Sigmoid colon (tissue), 7 donors: ENCODE data around the gene ATP9A. TPM values are rescaled to one million over a fixed set of nuclear protein-coding genes. Genes with fewer than 3 reads are reported as not detected.

Source experiments
- DNase-seq: peaks from one replicate; pipeline ENCODE4 v3.0.0-alpha.2; 2019
- H3K27ac ChIP-seq, 4 donors: fragments of 200-600 bp; sonication (generic); one replicate each; pipeline ENCODE4 v1.5.1; 2016 to 2019; ENCODE audit warnings: mild to moderate bottlenecking in 1 of 4
- H3K27me3 ChIP-seq, 3 donors: fragments of 200-600 bp; sonication (generic); one replicate each; pipeline ENCODE4 v1.5.1; 2019; ENCODE audit warnings: mild to moderate bottlenecking in 1 of 3
- H3K36me3 ChIP-seq, 4 donors: fragments of 200-600 bp; sonication (generic); one replicate each; pipeline ENCODE4 v1.5.1; 2016 to 2019
- H3K4me1 ChIP-seq, 4 donors: fragments of 200-600 bp; sonication (generic); one replicate each; pipeline ENCODE4 v1.5.1; 2017 to 2019
- H3K4me3 ChIP-seq, 4 donors: fragments of 200-600 bp; sonication (generic); one replicate each; pipeline ENCODE4 v1.5.1; 2017 to 2019; ENCODE audit warnings: mild to moderate bottlenecking in 2 of 4, moderate library complexity in 1 of 4
- H3K9me3 ChIP-seq, 4 donors: fragments of 200-600 bp in 3 of 4; sonication (generic) in 3 of 4; one replicate each; pipeline versions ENCODE4 v1.5.1 to v1.6.1; 2013 to 2019
- CTCF ChIP-seq, 4 experiments: fragments of 450-650 bp in 3 of 4; fragments of 200-600 bp in 1 of 4; IDR thresholded peaks; one replicate each; pipeline ENCODE4 v1.5.1; 2016 to 2019; ENCODE audit warnings: antibody characterized with exemption in 4 of 4, mild to moderate bottlenecking in 3 of 4, moderate library complexity in 2 of 4
- EP300 ChIP-seq, 4 donors: sonication (generic); formaldehyde crosslinking; IDR thresholded peaks; one replicate each; pipeline ENCODE4 v1.6.1; 2017; ENCODE audit warnings: antibody characterized with exemption in 4 of 4
- POLR2A ChIP-seq, 2 donors: fragments of 450-650 bp; IDR thresholded peaks; one replicate each; pipeline ENCODE4 v1.6.1; 2016; ENCODE audit warnings: antibody characterized with exemption in 2 of 2, mild to moderate bottlenecking in 2 of 2, moderate library complexity in 2 of 2
- POLR2AphosphoS5 ChIP-seq, 4 donors: sonication (generic); formaldehyde crosslinking; IDR thresholded peaks; one replicate each; pipeline ENCODE4 v1.6.1; 2017; ENCODE audit warnings: antibody characterized with exemption in 4 of 4
- WGBS, 2 donors: extraction: QIAGEN DNeasy Blood & Tissue Kit; methylation state at CpG; one replicate each; pipeline ENCODE4 v1.1.7; 2013; 5-methylcytosine and 5-hydroxymethylcytosine counted together
- intact Hi-C: fragments of 100-400 bp; cut with DNase I; formaldehyde crosslinking; loops from one replicate; pipeline ENCODE4 v1.15.1; 2023
- polyA plus RNA-seq, 3 donors: library from polyadenylated mRNA; stranded (reverse); fragments of 200-250 nt; gene quantifications; one replicate each; pipeline ENCODE4 v1.2.3, GENCODE V29; 2013
- total RNA-seq, 4 donors: library from RNA; depleted of rRNA; stranded (reverse); fragments of >200 nt; gene quantifications; one replicate each; pipeline ENCODE4 v1.1.0, GENCODE V29; 2016
- donor health status: healthy with polysubstance abuse.
- donor health status: Bipolar disorder and iron deficiency.
- donor health status: healthy.

The ATP9A gene
- total and polyA plus RNA-seq, 7 donors = 4.2 to 34.8 (median 31.0) TPM

- intact Hi-C loops = no loop called here
- no peak for DNase-seq
- H3K9me3 ChIP-seq = no peaks in the 10 kb centered on the region
- no peak overlapping the region for H3K27ac ChIP-seq
- WGBS, 2 donors = 81 to 85% methylated on average over 1 to 2 of the region's 2 CpGs
- no peaks in the 10 kb centered on the region for H3K4me1 ChIP-seq
- no peak for TF ChIP-seq CTCF (IDR thresholded peaks at IDR 0.05)
- no peak for TF ChIP-seq POLR2AphosphoS5 (IDR thresholded peaks at IDR 0.05)
- TF ChIP-seq POLR2A (IDR thresholded peaks at IDR 0.05) = no peak
- TF ChIP-seq EP300 (IDR thresholded peaks at IDR 0.05) = no peak
- peaks cover 4 to 61% (median 13%) of the 10 kb centered on the region in 4 donors for H3K36me3 ChIP-seq
- no peaks in the 10 kb centered on the region for H3K27me3 ChIP-seq
- no peak overlapping the region for H3K4me3 ChIP-seq
These were observed 161.0 kb downstream of the ATP9A start for GRCh38 chr20:51607170-51607569.

GRCh38 chr20:51604851-51605250, 163.3 kb downstream of the ATP9A start:
- intact Hi-C loops = no loop called here
- H3K4me3 ChIP-seq = no peak overlapping the region
- no peak overlapping the region for H3K27ac ChIP-seq
- no peaks in the 10 kb centered on the region for H3K9me3 ChIP-seq
- peaks cover 7 to 59% (median 19%) of the 10 kb centered on the region in 4 donors for H3K36me3 ChIP-seq
- WGBS, 2 donors = 95% methylated on average over 14 of the region's 14 CpGs
- no peaks in the 10 kb centered on the region for H3K4me1 ChIP-seq
- H3K27me3 ChIP-seq = no peaks in the 10 kb centered on the region
- DNase-seq = no peak
- no peak for TF ChIP-seq POLR2AphosphoS5 (IDR thresholded peaks at IDR 0.05)
- no peak for TF ChIP-seq POLR2A (IDR thresholded peaks at IDR 0.05)
- no peak for TF ChIP-seq EP300 (IDR thresholded peaks at IDR 0.05)

- Histone ChIP-seq H3K36me3 (peaks cover 7 to 49% (median 21%) of the 10 kb centered on the region in 4 donors), H3K27me3 (no peaks in the 10 kb centered on the region), H3K9me3 (no peaks in the 10 kb centered on the region), H3K4me1 (no peaks in the 10 kb centered on the region), H3K27ac (no peak overlapping the region), H3K4me3 (no peak overlapping the region)
- DNase-seq = no peak
- 86 to 87% methylated on average over 5 of the region's 5 CpGs for whole genome bisulfite sequencing, 2 donors
- intact Hi-C loops = no loop called here
- TF ChIP-seq CTCF (IDR thresholded peaks at IDR 0.05) = no peak
- no peak for TF ChIP-seq EP300 (IDR thresholded peaks at IDR 0.05)
- TF ChIP-seq POLR2AphosphoS5 (IDR thresholded peaks at IDR 0.05) = no peak
- TF ChIP-seq POLR2A (IDR thresholded peaks at IDR 0.05) = no peak
These were observed 166.1 kb downstream of the ATP9A start for GRCh38 chr20:51602131-51602530.

- DNase-seq = no peak
- no peak overlapping the region for H3K4me3 ChIP-seq
- TF ChIP-seq POLR2AphosphoS5 (IDR thresholded peaks at IDR 0.05) (no peak), CTCF (IDR thresholded peaks at IDR 0.05) (no peak), POLR2A (IDR thresholded peaks at IDR 0.05) (no peak), EP300 (IDR thresholded peaks at IDR 0.05) (no peak)
- intact Hi-C loops = no loop called here
- H3K4me1 ChIP-seq = no peaks in the 10 kb centered on the region
- H3K27me3 ChIP-seq = no peaks in the 10 kb centered on the region
- peaks cover 7 to 45% (median 21%) of the 10 kb centered on the region in 4 donors for H3K36me3 ChIP-seq
- no peaks in the 10 kb centered on the region for H3K9me3 ChIP-seq
- H3K27ac ChIP-seq = no peak overlapping the region
- WGBS, 2 donors = 89 to 92% methylated on average over 14 of the region's 14 CpGs
These were observed 167.2 kb downstream of the ATP9A start for GRCh38 chr20:51600950-51601349.

GRCh38 chr20:51600016-51600420, 168.2 kb downstream of the ATP9A start:
- intact Hi-C loops = no loop called here
- Histone ChIP-seq H3K4me3 (no peak overlapping the region), H3K27ac (no peak overlapping the region), H3K27me3 (no peaks in the 10 kb centered on the region), H3K9me3 (no peaks in the 10 kb centered on the region), H3K36me3 (peaks cover 7 to 42% (median 21%) of the 10 kb centered on the region in 4 donors), H3K4me1 (peaks cover 0 to 4% (median 2%) of the 10 kb centered on the region in 4 donors)
- no peak for DNase-seq
- 75 to 77% methylated on average over 7 of the region's 7 CpGs for WGBS, 2 donors
- TF ChIP-seq EP300 (IDR thresholded peaks at IDR 0.05) = no peak
- TF ChIP-seq POLR2A (IDR thresholded peaks at IDR 0.05) = no peak
- no peak for TF ChIP-seq CTCF (IDR thresholded peaks at IDR 0.05)
